Loucy (cell line): ENCODE measurements around the gene UBE4B.

Experiments
- H2AFZ ChIP-seq: fragments of 200-600 bp; sonication (generic); 2 replicates; pipeline ENCODE4 v1.6.0; 2016; ENCODE audit warnings: antibody characterized with exemption, mild to moderate bottlenecking, low read length, moderate library complexity
- H3F3A ChIP-seq: fragments of 200-600 bp; 2 replicates; pipeline ENCODE4 v1.6.0; 2016; ENCODE audit warnings: antibody characterized with exemption, low read depth, mild to moderate bottlenecking
- H3K27me3 ChIP-seq: fragments of 200-600 bp; sonication (generic); 2 replicates; pipeline ENCODE4 v1.6.1; 2014; ENCODE audit warnings: low read length, mild to moderate bottlenecking; ENCODE audit not compliant: insufficient read depth, poor library complexity, severe bottlenecking
- H3K36me3 ChIP-seq: fragments of 200-600 bp; sonication (generic); 2 replicates; pipeline ENCODE4 v1.6.1; 2016; ENCODE audit warnings: low read length; ENCODE audit not compliant: insufficient read depth
- H3K4me1 ChIP-seq: fragments of 200-600 bp; sonication (generic); 2 replicates; pipeline ENCODE4 v1.5.1; 2014; ENCODE audit warnings: low read length, mild to moderate bottlenecking; ENCODE audit not compliant: insufficient read depth, poor library complexity, severe bottlenecking
- H3K4me2 ChIP-seq: fragments of 200-600 bp; sonication (generic); 2 replicates; pipeline ENCODE4 v1.6.0; 2014; ENCODE audit warnings: antibody characterized with exemption, low read length, low read depth, mild to moderate bottlenecking; ENCODE audit not compliant: poor library complexity, severe bottlenecking
- H3K4me3 ChIP-seq: fragments of 200-600 bp; sonication (generic); 2 replicates; pipeline ENCODE4 v1.5.1; 2014; ENCODE audit warnings: low read length, mild to moderate bottlenecking, mixed read lengths; ENCODE audit not compliant: poor library complexity, severe bottlenecking
- H3K79me2 ChIP-seq: fragments of 200-600 bp; sonication (generic); 2 replicates; pipeline ENCODE4 v1.6.1; 2014; ENCODE audit warnings: low read length; ENCODE audit not compliant: insufficient read depth
- H3K9ac ChIP-seq: fragments of 200-600 bp; sonication (generic); 2 replicates; pipeline ENCODE4 v1.6.0; 2014; ENCODE audit warnings: mild to moderate bottlenecking, low read depth, low read length, moderate library complexity; ENCODE audit not compliant: poor library complexity, severe bottlenecking
- H3K9me2 ChIP-seq: fragments of 200-600 bp; sonication (generic); replicated peaks from 2 replicates; pipeline ENCODE4 v1.6.1; 2016; ENCODE audit warnings: low read depth, low read length, mixed read lengths
- H3K9me3 ChIP-seq: fragments of 200-600 bp; sonication (generic); 2 replicates; pipeline ENCODE4 v1.6.1; 2014; ENCODE audit warnings: mild to moderate bottlenecking, antibody characterized with exemption, low read length, low read depth; ENCODE audit not compliant: insufficient read depth
- H4K20me1 ChIP-seq: fragments of 200-600 bp; sonication (generic); 2 replicates; pipeline ENCODE4 v1.6.0; 2014; ENCODE audit warnings: antibody characterized with exemption, low read length, mild to moderate bottlenecking; ENCODE audit not compliant: insufficient read depth, poor library complexity, severe bottlenecking
- EZH2phosphoT487 ChIP-seq: fragments of 200-600 bp; IDR thresholded peaks from 2 replicates; pipeline ENCODE4 v1.6.1; 2018; ENCODE audit warnings: antibody characterized with exemption, mild to moderate bottlenecking, moderate library complexity, borderline replicate concordance
- TF ChIP-seq, protein P1 (sequence below): fragments of 200-600 bp; sonication (generic); conservative IDR thresholded peaks from 2 replicates; pipeline ENCODE4 v1.5.1; 2014; ENCODE audit warnings: mild to moderate bottlenecking, antibody characterized with exemption, low read length

UBE4B gene

DNA sequence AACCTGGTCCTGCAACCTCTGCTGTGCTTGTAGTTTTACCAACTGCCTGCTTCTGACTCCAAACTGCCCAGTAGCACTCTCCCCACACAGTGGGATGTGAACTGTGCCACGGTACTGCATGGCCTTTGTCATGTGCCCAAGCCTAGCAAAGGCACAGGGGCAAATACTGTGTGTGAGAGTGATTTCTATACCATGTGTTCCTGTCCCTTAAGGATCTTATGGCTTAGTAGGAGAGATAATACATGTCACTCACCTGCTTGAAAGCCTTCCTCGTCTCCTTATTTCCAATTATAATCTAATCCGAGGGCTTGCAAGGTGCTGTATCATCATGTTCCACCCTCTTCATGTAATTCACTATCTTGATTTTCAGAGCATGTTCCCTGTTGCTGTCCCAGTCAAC lies 51.3 kb downstream of the UBE4B start:
- Histone ChIP-seq H3K79me2 (no peaks in the 10 kb centered on the region), H3F3A (no peaks in the 10 kb centered on the region), H3K4me1 (no peaks in the 10 kb centered on the region), H3K9me3 (no peaks in the 10 kb centered on the region), H4K20me1 (no peaks in the 10 kb centered on the region), H2AFZ (no peak overlapping the region), H3K9me2 (no peaks in the 10 kb centered on the region), H3K9ac (no peak overlapping the region), H3K4me3 (no peak overlapping the region), H3K4me2 (no peak overlapping the region), H3K36me3 (peaks cover 5% of the 10 kb centered on the region; the same call in 1 of the 2 replicates), H3K27me3 (no peaks in the 10 kb centered on the region)
- no peak for TF ChIP-seq EZH2phosphoT487
- TF ChIP-seq, protein P1, sequence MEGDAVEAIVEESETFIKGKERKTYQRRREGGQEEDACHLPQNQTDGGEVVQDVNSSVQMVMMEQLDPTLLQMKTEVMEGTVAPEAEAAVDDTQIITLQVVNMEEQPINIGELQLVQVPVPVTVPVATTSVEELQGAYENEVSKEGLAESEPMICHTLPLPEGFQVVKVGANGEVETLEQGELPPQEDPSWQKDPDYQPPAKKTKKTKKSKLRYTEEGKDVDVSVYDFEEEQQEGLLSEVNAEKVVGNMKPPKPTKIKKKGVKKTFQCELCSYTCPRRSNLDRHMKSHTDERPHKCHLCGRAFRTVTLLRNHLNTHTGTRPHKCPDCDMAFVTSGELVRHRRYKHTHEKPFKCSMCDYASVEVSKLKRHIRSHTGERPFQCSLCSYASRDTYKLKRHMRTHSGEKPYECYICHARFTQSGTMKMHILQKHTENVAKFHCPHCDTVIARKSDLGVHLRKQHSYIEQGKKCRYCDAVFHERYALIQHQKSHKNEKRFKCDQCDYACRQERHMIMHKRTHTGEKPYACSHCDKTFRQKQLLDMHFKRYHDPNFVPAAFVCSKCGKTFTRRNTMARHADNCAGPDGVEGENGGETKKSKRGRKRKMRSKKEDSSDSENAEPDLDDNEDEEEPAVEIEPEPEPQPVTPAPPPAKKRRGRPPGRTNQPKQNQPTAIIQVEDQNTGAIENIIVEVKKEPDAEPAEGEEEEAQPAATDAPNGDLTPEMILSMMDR: no peak

DNA sequence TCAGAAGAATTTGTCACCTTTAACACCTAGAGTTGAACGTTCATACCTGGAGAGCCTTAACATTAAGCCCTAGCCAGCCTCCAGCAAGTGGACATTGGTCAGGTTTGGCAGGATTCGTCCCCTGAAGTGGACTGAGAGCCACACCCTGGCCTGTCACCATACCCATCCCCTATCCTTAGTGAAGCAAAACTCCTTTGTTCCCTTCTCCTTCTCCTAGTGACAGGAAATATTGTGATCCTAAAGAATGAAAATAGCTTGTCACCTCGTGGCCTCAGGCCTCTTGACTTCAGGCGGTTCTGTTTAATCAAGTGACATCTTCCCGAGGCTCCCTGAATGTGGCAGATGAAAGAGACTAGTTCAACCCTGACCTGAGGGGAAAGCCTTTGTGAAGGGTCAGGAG lies 52.3 kb downstream of the UBE4B start:
- TF ChIP-seq, protein P1: no peak
- no peaks in the 10 kb centered on the region for H3F3A ChIP-seq
- no peaks in the 10 kb centered on the region for H3K9me2 ChIP-seq
- H4K20me1 ChIP-seq: no peaks in the 10 kb centered on the region
- peaks cover 5% of the 10 kb centered on the region; the same call in 1 of the 2 replicates for H3K36me3 ChIP-seq
- H3K79me2 ChIP-seq: no peaks in the 10 kb centered on the region
- no peaks in the 10 kb centered on the region for H3K4me1 ChIP-seq
- H3K9me3 ChIP-seq: no peaks in the 10 kb centered on the region
- H2AFZ ChIP-seq: no peak overlapping the region
- no peak overlapping the region for H3K9ac ChIP-seq
- no peak overlapping the region for H3K4me3 ChIP-seq
- H3K4me2 ChIP-seq: no peak overlapping the region
- no peaks in the 10 kb centered on the region for H3K27me3 ChIP-seq

DNA sequence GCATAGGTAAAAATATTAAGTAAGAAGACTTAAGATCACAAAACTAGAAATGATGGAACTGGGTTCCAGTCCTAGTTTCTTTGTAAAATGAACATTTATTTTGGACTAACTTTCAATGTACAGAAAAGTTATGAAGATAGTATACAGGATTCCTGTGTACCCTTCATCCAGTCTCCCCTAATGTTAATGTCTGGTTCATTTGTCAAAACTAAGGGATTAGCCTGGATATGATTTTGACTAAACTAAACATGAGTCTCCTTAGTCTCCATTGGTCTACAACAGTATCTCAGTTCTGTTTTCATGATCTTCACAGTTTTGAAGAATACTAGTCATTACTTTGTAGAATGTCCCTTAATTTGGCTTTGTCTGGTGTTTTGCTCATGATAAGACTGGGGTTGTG lies 54.5 kb downstream of the UBE4B start:
- Histone ChIP-seq H3K9ac (no peak overlapping the region), H3K27me3 (no peaks in the 10 kb centered on the region), H4K20me1 (no peaks in the 10 kb centered on the region), H2AFZ (no peak overlapping the region), H3K36me3 (no peaks in the 10 kb centered on the region), H3K79me2 (no peaks in the 10 kb centered on the region), H3K4me2 (no peak overlapping the region), H3K9me3 (no peaks in the 10 kb centered on the region), H3F3A (no peaks in the 10 kb centered on the region), H3K4me3 (no peak overlapping the region), H3K9me2 (no peaks in the 10 kb centered on the region), H3K4me1 (no peaks in the 10 kb centered on the region)
- no peak for TF ChIP-seq EZH2phosphoT487
- TF ChIP-seq, protein P1: no peak
